ENCODE data around the gene TP53BP2. TPM values are rescaled to one million over a fixed set of nuclear protein-coding genes. Genes with fewer than 3 reads are reported as not detected.
"Not testable (repeated sequence)": the region's sequence is repeated elsewhere in the genome, so short reads cannot be mapped to it uniquely, and the experiment has no call there.

TP53BP2 gene
- polyA plus RNA-seq, 1 donor, result 25.5 TPM

GRCh38 chr1:223873044-223873443, 27.3 kb upstream of the TP53BP2 start:
- Histone ChIP-seq H3K36me3 (ENCODE audit: control insufficient read depth, insufficient read depth, low read length) (no peaks in the 10 kb centered on the region), H3K27ac (ENCODE audit: low read length) (no peak overlapping the region), H3K4me1 (ENCODE audit: control insufficient read depth, insufficient read depth, low read length) (no peaks in the 10 kb centered on the region), H3K9me3 (ENCODE audit: control insufficient read depth, low read depth, low read length) (no peaks in the 10 kb centered on the region), H3K27me3 (ENCODE audit: control insufficient read depth, insufficient read depth, low read length) (no peaks in the 10 kb centered on the region), H3K4me3 (ENCODE audit: low read length) (no peak overlapping the region)
- DNase-seq, result no peak
- 82% methylated on average over 2 of the region's 5 CpGs for WGBS (ENCODE audit: insufficient coverage, low lambda C conversion rate)

- no peaks in the 10 kb centered on the region for H3K9me3 ChIP-seq (ENCODE audit: control insufficient read depth, low read depth, low read length)
- 83% methylated on average over 1 of the region's 5 CpGs for WGBS (ENCODE audit: insufficient coverage, low lambda C conversion rate)
Measured at GRCh38 chr1:223872308-223872901, 26.7 kb upstream of the TP53BP2 start.

GRCh38 chr1:223870617-223871574, 25.1 kb upstream of the TP53BP2 start:
- no peaks in the 10 kb centered on the region for H3K27me3 ChIP-seq (ENCODE audit: control insufficient read depth, insufficient read depth, low read length)
- no peaks in the 10 kb centered on the region for H3K9me3 ChIP-seq (ENCODE audit: control insufficient read depth, low read depth, low read length)
- WGBS (ENCODE audit: insufficient coverage, low lambda C conversion rate), result 67% methylated on average over 2 of the region's 14 CpGs
- H3K36me3 ChIP-seq (ENCODE audit: control insufficient read depth, insufficient read depth, low read length), result no peaks in the 10 kb centered on the region
- DNase-seq, result no peak
- no peak overlapping the region for H3K4me3 ChIP-seq (ENCODE audit: low read length)
- H3K4me1 ChIP-seq (ENCODE audit: control insufficient read depth, insufficient read depth, low read length), result no peaks in the 10 kb centered on the region
- H3K27ac ChIP-seq (ENCODE audit: low read length), result no peak overlapping the region

More at GRCh38 chr1:223872308-223872901, 26.7 kb upstream of the TP53BP2 start:
- no peaks in the 10 kb centered on the region for H3K27me3 ChIP-seq (ENCODE audit: control insufficient read depth, insufficient read depth, low read length)
- H3K36me3 ChIP-seq (ENCODE audit: control insufficient read depth, insufficient read depth, low read length), result no peaks in the 10 kb centered on the region
- no peak overlapping the region for H3K27ac ChIP-seq (ENCODE audit: low read length)
- no peaks in the 10 kb centered on the region for H3K4me1 ChIP-seq (ENCODE audit: control insufficient read depth, insufficient read depth, low read length)
- H3K4me3 ChIP-seq (ENCODE audit: low read length), result no peak overlapping the region
- DNase-seq, result no peak

- not testable (repeated sequence) for H3K4me1 ChIP-seq (ENCODE audit: control insufficient read depth, insufficient read depth, low read length); H3K27ac ChIP-seq (ENCODE audit: low read length); DNase-seq; H3K4me3 ChIP-seq (ENCODE audit: low read length); H3K9me3 ChIP-seq (ENCODE audit: control insufficient read depth, low read depth, low read length); H3K27me3 ChIP-seq (ENCODE audit: control insufficient read depth, insufficient read depth, low read length); H3K36me3 ChIP-seq (ENCODE audit: control insufficient read depth, insufficient read depth, low read length)
- WGBS (ENCODE audit: insufficient coverage, low lambda C conversion rate), result no CpG with 5 or more reads among the region's 19 CpGs
Measured at GRCh38 chr1:223864599-223865368, 19.0 kb upstream of the TP53BP2 start.

- no CpG with 5 or more reads among the region's 17 CpGs for WGBS (ENCODE audit: insufficient coverage, low lambda C conversion rate)
- Histone ChIP-seq H3K27me3 (ENCODE audit: control insufficient read depth, insufficient read depth, low read length) (peaks cover 4% of the 10 kb centered on the region), H3K36me3 (ENCODE audit: control insufficient read depth, insufficient read depth, low read length) (no peaks in the 10 kb centered on the region), H3K4me1 (ENCODE audit: control insufficient read depth, insufficient read depth, low read length) (no peaks in the 10 kb centered on the region), H3K27ac (ENCODE audit: low read length) (no peak overlapping the region), H3K9me3 (ENCODE audit: control insufficient read depth, low read depth, low read length) (no peaks in the 10 kb centered on the region), H3K4me3 (ENCODE audit: low read length) (no peak overlapping the region)
- DNase-seq, result no peak
Measured at GRCh38 chr1:223864084-223864483, 18.3 kb upstream of the TP53BP2 start.

- Histone ChIP-seq H3K4me3 (ENCODE audit: low read length) (no peak overlapping the region), H3K27ac (ENCODE audit: low read length) (no peak overlapping the region), H3K27me3 (ENCODE audit: control insufficient read depth, insufficient read depth, low read length) (peaks cover 7% of the 10 kb centered on the region), H3K9me3 (ENCODE audit: control insufficient read depth, low read depth, low read length) (no peaks in the 10 kb centered on the region), H3K4me1 (ENCODE audit: control insufficient read depth, insufficient read depth, low read length) (no peaks in the 10 kb centered on the region), H3K36me3 (ENCODE audit: control insufficient read depth, insufficient read depth, low read length) (no peaks in the 10 kb centered on the region)
- DNase-seq, result no peak
- 100% methylated on average over 1 of the region's 1 CpG for WGBS (ENCODE audit: insufficient coverage, low lambda C conversion rate)
Measured at GRCh38 chr1:223861904-223862303, 16.2 kb upstream of the TP53BP2 start.

- Histone ChIP-seq H3K27ac (ENCODE audit: low read length) (no peak overlapping the region), H3K27me3 (ENCODE audit: control insufficient read depth, insufficient read depth, low read length) (peaks cover 7% of the 10 kb centered on the region), H3K9me3 (ENCODE audit: control insufficient read depth, low read depth, low read length) (peaks cover 2% of the 10 kb centered on the region), H3K4me1 (ENCODE audit: control insufficient read depth, insufficient read depth, low read length) (no peaks in the 10 kb centered on the region), H3K4me3 (ENCODE audit: low read length) (no peak overlapping the region), H3K36me3 (ENCODE audit: control insufficient read depth, insufficient read depth, low read length) (no peaks in the 10 kb centered on the region)
- no peak for DNase-seq
- WGBS (ENCODE audit: insufficient coverage, low lambda C conversion rate), result 100% methylated on average over 1 of the region's 5 CpGs
Measured at GRCh38 chr1:223860051-223860622, 14.4 kb upstream of the TP53BP2 start.

GRCh38 chr1:223859058-223859457, 13.3 kb upstream of the TP53BP2 start:
- H3K4me1 ChIP-seq (ENCODE audit: control insufficient read depth, insufficient read depth, low read length), result no peaks in the 10 kb centered on the region
- H3K9me3 ChIP-seq (ENCODE audit: control insufficient read depth, low read depth, low read length), result peaks cover 2% of the 10 kb centered on the region
- no peak overlapping the region for H3K4me3 ChIP-seq (ENCODE audit: low read length)
- 100% methylated on average over 2 of the region's 8 CpGs for WGBS (ENCODE audit: insufficient coverage, low lambda C conversion rate)
- no peaks in the 10 kb centered on the region for H3K36me3 ChIP-seq (ENCODE audit: control insufficient read depth, insufficient read depth, low read length)
- peaks cover 7% of the 10 kb centered on the region for H3K27me3 ChIP-seq (ENCODE audit: control insufficient read depth, insufficient read depth, low read length)
- no peak overlapping the region for H3K27ac ChIP-seq (ENCODE audit: low read length)
- DNase-seq, result no peak

- Histone ChIP-seq H3K36me3 (ENCODE audit: control insufficient read depth, insufficient read depth, low read length) (no peaks in the 10 kb centered on the region), H3K4me1 (ENCODE audit: control insufficient read depth, insufficient read depth, low read length) (no peaks in the 10 kb centered on the region), H3K9me3 (ENCODE audit: control insufficient read depth, low read depth, low read length) (peaks cover 2% of the 10 kb centered on the region), H3K4me3 (ENCODE audit: low read length) (no peak overlapping the region), H3K27me3 (ENCODE audit: control insufficient read depth, insufficient read depth, low read length) (peaks cover 7% of the 10 kb centered on the region), H3K27ac (ENCODE audit: low read length) (no peak overlapping the region)
- WGBS (ENCODE audit: insufficient coverage, low lambda C conversion rate), result no CpG with 5 or more reads among the region's 17 CpGs
- no peak for DNase-seq
Measured at GRCh38 chr1:223856386-223856785, 10.6 kb upstream of the TP53BP2 start.

GRCh38 chr1:223853748-223854147, 8.0 kb upstream of the TP53BP2 start:
- WGBS (ENCODE audit: insufficient coverage, low lambda C conversion rate), result no CpG with 5 or more reads among the region's 1 CpG
- peaks cover 3% of the 10 kb centered on the region for H3K27me3 ChIP-seq (ENCODE audit: control insufficient read depth, insufficient read depth, low read length)
- H3K4me1 ChIP-seq (ENCODE audit: control insufficient read depth, insufficient read depth, low read length), result no peaks in the 10 kb centered on the region
- H3K9me3 ChIP-seq (ENCODE audit: control insufficient read depth, low read depth, low read length), result peaks cover 2% of the 10 kb centered on the region
- no peak overlapping the region for H3K4me3 ChIP-seq (ENCODE audit: low read length)
- DNase-seq, result no peak
- no peak overlapping the region for H3K27ac ChIP-seq (ENCODE audit: low read length)
- H3K36me3 ChIP-seq (ENCODE audit: control insufficient read depth, insufficient read depth, low read length), result no peaks in the 10 kb centered on the region

All from large intestine (tissue), 3 donors.